Smooth muscle cell (in vitro differentiated cells): Measurements from ENCODE around the gene REXO1. TPM values are rescaled to one million over a fixed set of nuclear protein-coding genes. Genes with fewer than 3 reads are reported as not detected.

Experiments
- DNase-seq: peaks from one replicate; lab custom pipeline; 2025; ENCODE audit not compliant: unreplicated experiment; lab: John Stamatoyannopoulos, UW
- H2AFZ ChIP-seq: fragments of 200-600 bp; sonication (generic); 2 replicates; pipeline ENCODE4 v1.6.0; 2016; ENCODE audit warnings: antibody characterized with exemption, low read depth, mild to moderate bottlenecking
- H3F3A ChIP-seq: fragments of 200-600 bp; sonication (generic); 2 replicates; pipeline ENCODE4 v1.6.0; 2017; ENCODE audit warnings: antibody characterized with exemption, low read depth
- H3K27ac ChIP-seq: fragments of 200-600 bp; sonication (generic); 2 replicates; pipeline ENCODE4 v1.5.1; 2016; ENCODE audit warnings: low read depth, mild to moderate bottlenecking
- H3K27me3 ChIP-seq: fragments of 200-600 bp; sonication (generic); 2 replicates; pipeline ENCODE4 v1.6.1; 2016; ENCODE audit warnings: low read depth, mild to moderate bottlenecking
- H3K36me3 ChIP-seq: fragments of 200-600 bp; sonication (generic); 2 replicates; pipeline ENCODE4 v1.5.1; 2016; ENCODE audit warnings: low read depth
- H3K4me1 ChIP-seq: fragments of 200-600 bp; sonication (generic); 2 replicates; pipeline ENCODE4 v1.5.1; 2016; ENCODE audit warnings: low read depth
- H3K4me2 ChIP-seq: fragments of 200-600 bp; sonication (generic); 2 replicates; pipeline ENCODE4 v1.6.0; 2016; ENCODE audit warnings: mild to moderate bottlenecking
- H3K4me3 ChIP-seq: fragments of 200-600 bp; sonication (generic); 2 replicates; pipeline ENCODE4 v1.5.1; 2016; ENCODE audit warnings: mild to moderate bottlenecking
- H3K79me2 ChIP-seq: fragments of 200-600 bp; sonication (generic); 2 replicates; pipeline ENCODE4 v1.6.0; 2016; ENCODE audit warnings: low read depth, mild to moderate bottlenecking
- H3K9ac ChIP-seq: fragments of 200-600 bp; sonication (generic); 2 replicates; pipeline ENCODE4 v1.6.0; 2016; ENCODE audit warnings: low read depth
- H3K9me3 ChIP-seq: fragments of 200-600 bp; sonication (generic); replicated peaks from 2 replicates; pipeline ENCODE4 v1.5.1; 2016; ENCODE audit warnings: low read depth
- H4K20me1 ChIP-seq: fragments of 200-600 bp; sonication (generic); 2 replicates; pipeline ENCODE4 v1.6.0; 2016; ENCODE audit warnings: low read depth
- CTCF ChIP-seq: fragments of 200-600 bp; sonication (generic); IDR thresholded peaks from 2 replicates; pipeline ENCODE4 v1.5.1; 2017; ENCODE audit warnings: borderline replicate concordance, mild to moderate bottlenecking, antibody characterized with exemption; ENCODE audit not compliant: insufficient read depth, poor library complexity, severe bottlenecking
- WGBS: methylation state at CpG from one replicate; pipeline ENCODE4 v1.1.7; 2016; ENCODE audit warnings: low lambda C conversion rate; 5-methylcytosine and 5-hydroxymethylcytosine counted together
- polyA plus RNA-seq: library from polyadenylated mRNA; unstranded; fragments of >200 nt; fragmentation: Nextera tagmentation; extraction: Ambion mirVana; gene quantifications from 2 replicates; pipeline ENCODE4 v1.2.1, GENCODE V29; 2016
- total RNA-seq: library from RNA; depleted of rRNA; stranded (reverse); fragments of >200 nt; gene quantifications from 2 replicates; pipeline ENCODE4 v1.2.3, GENCODE V29; 2014

Gene REXO1
- total and polyA plus RNA-seq, 2 experiments from 2014 or later = 10.6 to 11.6 TPM

- Histone ChIP-seq H4K20me1 (peaks cover 74% of the 10 kb centered on the region), H3K4me1 (peaks cover 11% of the 10 kb centered on the region), H3K79me2 (peaks cover 73% of the 10 kb centered on the region), H3K27me3 (no peaks in the 10 kb centered on the region), H3K9ac (no peak overlapping the region), H3K36me3 (no peaks in the 10 kb centered on the region), H2AFZ (no peak overlapping the region), H3F3A (peaks cover 6% of the 10 kb centered on the region), H3K9me3 (no peaks in the 10 kb centered on the region), H3K4me3 (no peak overlapping the region), H3K27ac (no peak overlapping the region), H3K4me2 (no peak overlapping the region)
- WGBS = 98% methylated on average over 11 of the region's 11 CpGs
- no peak for TF ChIP-seq CTCF
- DNase-seq = no peak
Measured at GRCh38 chr19:1845642-1846041, 2.6 kb downstream of the REXO1 start.

GRCh38 chr19:1845125-1845515, 3.2 kb downstream of the REXO1 start:
- Histone ChIP-seq H3K27me3 (no peaks in the 10 kb centered on the region), H3K4me1 (peaks cover 11% of the 10 kb centered on the region), H3K9me3 (no peaks in the 10 kb centered on the region), H3K79me2 (peaks cover 75% of the 10 kb centered on the region), H3F3A (peaks cover 5% of the 10 kb centered on the region), H3K9ac (no peak overlapping the region), H3K27ac (no peak overlapping the region), H3K4me3 (no peak overlapping the region), H3K4me2 (no peak overlapping the region), H3K36me3 (no peaks in the 10 kb centered on the region), H2AFZ (no peak overlapping the region), H4K20me1 (peaks cover 79% of the 10 kb centered on the region)
- DNase-seq = no peak
- WGBS = 98% methylated on average over 16 of the region's 16 CpGs
- no peak for TF ChIP-seq CTCF

- peaks cover 84% of the 10 kb centered on the region for H4K20me1 ChIP-seq
Measured at GRCh38 chr19:1844513-1845124, 3.7 kb downstream of the REXO1 start.

More at GRCh38 chr19:1844513-1845124, 3.7 kb downstream of the REXO1 start:
- no peak for DNase-seq
- Histone ChIP-seq H3K9me3 (no peaks in the 10 kb centered on the region), H3K36me3 (no peaks in the 10 kb centered on the region), H3F3A (peaks cover 5% of the 10 kb centered on the region), H3K4me1 (peaks cover 11% of the 10 kb centered on the region), H3K27me3 (no peaks in the 10 kb centered on the region), H2AFZ (no peak overlapping the region), H3K79me2 (peaks cover 76% of the 10 kb centered on the region), H3K9ac (no peak overlapping the region), H3K4me3 (no peak overlapping the region), H3K4me2 (no peak overlapping the region), H3K27ac (no peak overlapping the region)
- 92% methylated on average over 13 of the region's 19 CpGs for WGBS
- no peak for TF ChIP-seq CTCF
